Glutamatergic neuron (in vitro differentiated cells): ENCODE measurements around the gene SH3D21. TPM values are rescaled to one million over a fixed set of nuclear protein-coding genes. Genes with fewer than 3 reads are reported as not detected.

Experiments
- DNase-seq: peaks from one replicate; pipeline ENCODE4 v3.0.0; 2022
- H3K27ac Mint-ChIP-seq: one replicate; pipeline ENCODE4 v1.8.0; 2020; ENCODE audit warnings: mild to moderate bottlenecking, mixed read lengths, inconsistent platforms; ENCODE audit not compliant: unreplicated experiment
- H3K27me3 Mint-ChIP-seq: one replicate; pipeline ENCODE4 v1.8.0; 2020; ENCODE audit warnings: mild to moderate bottlenecking, moderate library complexity, mixed read lengths, inconsistent platforms; ENCODE audit not compliant: unreplicated experiment
- H3K36me3 Mint-ChIP-seq: one replicate; pipeline ENCODE4 v1.8.0; 2020; ENCODE audit warnings: mild to moderate bottlenecking, mixed read lengths, inconsistent platforms; ENCODE audit not compliant: unreplicated experiment
- H3K4me1 Mint-ChIP-seq: one replicate; pipeline ENCODE4 v1.8.0; 2020; ENCODE audit warnings: mild to moderate bottlenecking, low read depth, mixed read lengths, inconsistent platforms; ENCODE audit not compliant: unreplicated experiment
- H3K4me3 Mint-ChIP-seq: one replicate; pipeline ENCODE4 v1.8.0; 2020; ENCODE audit warnings: mild to moderate bottlenecking, mixed read lengths, inconsistent platforms; ENCODE audit not compliant: unreplicated experiment
- H3K9me3 Mint-ChIP-seq: one replicate; pipeline ENCODE4 v1.8.0; 2020; ENCODE audit warnings: mild to moderate bottlenecking, moderate library complexity, mixed read lengths, inconsistent platforms; ENCODE audit not compliant: unreplicated experiment
- CTCF ChIP-seq: fragments of 200-600 bp; sonication (generic); IDR thresholded peaks from one replicate; pipeline ENCODE4 v1.5.0; 2021; ENCODE audit not compliant: partially characterized antibody, unreplicated experiment
- long read RNA-seq: library from polyadenylated mRNA; unstranded; transcript quantifications from one replicate; pipeline ENCODE4 v2.0.0, GENCODE V29; 2020; ENCODE audit not compliant: unreplicated experiment
- total RNA-seq: library from RNA; stranded (reverse); fragmentation: NEBNext Ultra II Directional; extraction: Animal tissue kit (Norgen Biotek cat#: 25700); gene quantifications from one replicate; pipeline ENCODE4 v1.2.1, GENCODE V29; 2021; ENCODE audit not compliant: unreplicated experiment

SH3D21 gene
- total RNA-seq = 11.8 TPM
- long read RNA-seq = 0 reads

- peak within 1 kb of the TSS; percentile 76 for H3K27ac Mint-ChIP-seq
Measured at GRCh38 chr1:36306210-36306901, at the start of gene SH3D21. Gene SH3D21, plus strand, starts transcription at chr1:36306368. Its CDS starts 53 bp downstream, at chr1:36306421.

GRCh38 chr1:36256558-36257374 is 49.4 kb upstream of the SH3D21 start:
- no peak for TF ChIP-seq CTCF
- Mint-ChIP-seq H3K36me3 (no peaks in the 10 kb centered on the region), H3K9me3 (peaks cover 3% of the 10 kb centered on the region), H3K4me3 (no peak overlapping the region), H3K27ac (peak overlapping the region; percentile 43), H3K27me3 (peaks cover 2% of the 10 kb centered on the region), H3K4me1 (peaks cover 8% of the 10 kb centered on the region)
- DNase-seq = no peak

More at GRCh38 chr1:36306210-36306901, at the start of gene SH3D21:
- peaks cover 2% of the 10 kb centered on the region for H3K27me3 Mint-ChIP-seq
- no peak for TF ChIP-seq CTCF
- DNase-seq = peak; percentile 53
- peaks cover 3% of the 10 kb centered on the region for H3K9me3 Mint-ChIP-seq
- peak within 1 kb of the TSS; percentile 98 for H3K4me3 Mint-ChIP-seq
- peaks cover 3% of the 10 kb centered on the region for H3K4me1 Mint-ChIP-seq
- peaks cover 3% of the 10 kb centered on the region for H3K36me3 Mint-ChIP-seq

GRCh38 chr1:36257375-36257767 is 48.8 kb upstream of the SH3D21 start:
- Mint-ChIP-seq H3K4me3 (peak overlapping the region; percentile 40), H3K4me1 (peaks cover 8% of the 10 kb centered on the region), H3K36me3 (no peaks in the 10 kb centered on the region), H3K9me3 (peaks cover 3% of the 10 kb centered on the region), H3K27me3 (peaks cover 2% of the 10 kb centered on the region), H3K27ac (peak overlapping the region; percentile 43)
- no peak for TF ChIP-seq CTCF
- no peak for DNase-seq

- no peak overlapping the region for H3K4me3 Mint-ChIP-seq
- H3K27ac Mint-ChIP-seq = no peak overlapping the region
- H3K4me1 Mint-ChIP-seq = peaks cover 8% of the 10 kb centered on the region
- H3K9me3 Mint-ChIP-seq = peaks cover 6% of the 10 kb centered on the region
- H3K27me3 Mint-ChIP-seq = peaks cover 2% of the 10 kb centered on the region
- no peak for DNase-seq
- no peaks in the 10 kb centered on the region for H3K36me3 Mint-ChIP-seq
- no peak for TF ChIP-seq CTCF
Measured at GRCh38 chr1:36258960-36259344, 47.2 kb upstream of the SH3D21 start.

GRCh38 chr1:36268981-36269380 is 37.2 kb upstream of the SH3D21 start:
- no peaks in the 10 kb centered on the region for H3K27me3 Mint-ChIP-seq
- TF ChIP-seq CTCF = no peak
- H3K9me3 Mint-ChIP-seq = peaks cover 3% of the 10 kb centered on the region
- no peaks in the 10 kb centered on the region for H3K4me1 Mint-ChIP-seq
- DNase-seq = no peak
- H3K4me3 Mint-ChIP-seq = no peak overlapping the region
- no peak overlapping the region for H3K27ac Mint-ChIP-seq
- H3K36me3 Mint-ChIP-seq = no peaks in the 10 kb centered on the region
